Measurements from ENCODE around the gene CACNA1C.

GRCh38 chr12:2312175-2312574 is 259.4 kb downstream of the CACNA1C start:
- TF ChIP-seq CTCF (IDR thresholded peaks at IDR 0.05; ENCODE audit: low read depth, low read length, poor library complexity, severe bottlenecking) (no peak), EZH2phosphoT487 (IDR thresholded peaks at IDR 0.05; ENCODE audit: borderline replicate concordance, low read length) (no peak)

All from DOHH2 (cell line).